Gastrocnemius medialis (tissue), 4 donors: ENCODE data around the gene APEX1.

Experiments used
- POLR2A ChIP-seq, 2 donors: fragments of 450-650 bp; IDR thresholded peaks; one replicate each; pipeline ENCODE4 v1.6.1; 2017; ENCODE audit warnings: antibody characterized with exemption in 2 of 2, mild to moderate bottlenecking in 2 of 2, moderate library complexity in 2 of 2
- TF ChIP-seq, protein P1 (sequence below), 5 experiments: fragments of 450-650 bp in 3 of 5; fragments of 200-600 bp in 2 of 5; sonication (generic) in 2 of 5; IDR thresholded peaks in 4 of 5; conservative IDR thresholded peaks in 1 of 5; 1 replicate in 4 of 5; 2 replicates in 1 of 5; pipeline ENCODE4 v1.5.1; 2016 to 2019; ENCODE audit warnings: antibody characterized with exemption in 5 of 5, mild to moderate bottlenecking in 3 of 5, moderate library complexity in 3 of 5

DNA sequence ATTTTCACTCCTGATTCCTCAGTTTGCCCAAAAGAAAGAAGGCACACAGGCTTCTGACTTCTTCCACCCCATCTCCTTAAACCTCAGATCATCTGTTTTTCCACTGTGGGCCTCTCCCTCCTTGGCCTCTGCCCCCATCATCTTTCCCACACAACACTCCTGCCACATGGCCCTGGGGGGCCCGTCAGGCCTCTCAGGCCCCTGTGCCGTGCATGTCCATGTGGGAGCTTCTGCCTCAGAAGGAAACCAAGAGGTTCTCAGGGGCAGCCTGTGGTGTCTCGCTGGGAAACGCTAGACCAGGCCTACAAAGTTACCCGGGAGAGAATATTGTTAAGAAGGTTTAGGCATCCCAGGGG lies 27.0 kb upstream of the APEX1 start:
- TF ChIP-seq, protein P1, sequence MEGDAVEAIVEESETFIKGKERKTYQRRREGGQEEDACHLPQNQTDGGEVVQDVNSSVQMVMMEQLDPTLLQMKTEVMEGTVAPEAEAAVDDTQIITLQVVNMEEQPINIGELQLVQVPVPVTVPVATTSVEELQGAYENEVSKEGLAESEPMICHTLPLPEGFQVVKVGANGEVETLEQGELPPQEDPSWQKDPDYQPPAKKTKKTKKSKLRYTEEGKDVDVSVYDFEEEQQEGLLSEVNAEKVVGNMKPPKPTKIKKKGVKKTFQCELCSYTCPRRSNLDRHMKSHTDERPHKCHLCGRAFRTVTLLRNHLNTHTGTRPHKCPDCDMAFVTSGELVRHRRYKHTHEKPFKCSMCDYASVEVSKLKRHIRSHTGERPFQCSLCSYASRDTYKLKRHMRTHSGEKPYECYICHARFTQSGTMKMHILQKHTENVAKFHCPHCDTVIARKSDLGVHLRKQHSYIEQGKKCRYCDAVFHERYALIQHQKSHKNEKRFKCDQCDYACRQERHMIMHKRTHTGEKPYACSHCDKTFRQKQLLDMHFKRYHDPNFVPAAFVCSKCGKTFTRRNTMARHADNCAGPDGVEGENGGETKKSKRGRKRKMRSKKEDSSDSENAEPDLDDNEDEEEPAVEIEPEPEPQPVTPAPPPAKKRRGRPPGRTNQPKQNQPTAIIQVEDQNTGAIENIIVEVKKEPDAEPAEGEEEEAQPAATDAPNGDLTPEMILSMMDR (IDR thresholded peaks at IDR 0.05 in 4 of 5, conservative IDR thresholded peaks at IDR 0.05 in 1 of 5): no peak
- no peak for TF ChIP-seq POLR2A (IDR thresholded peaks at IDR 0.05)
